ENCODE results near the gene DAB2IP.

DAB2IP gene

GRCh38 chr9:121825031-121825691, 173.7 kb downstream of the DAB2IP start:
- no peak overlapping the region for H3K4me3 ChIP-seq (ENCODE audit: low read depth, low read length)
- no peak for TF ChIP-seq CTCF (IDR thresholded peaks at IDR 0.05; ENCODE audit: low read depth, low read length)

- no peak overlapping the region for H3K4me3 ChIP-seq (ENCODE audit: low read depth, low read length)
- no peak for TF ChIP-seq CTCF (IDR thresholded peaks at IDR 0.05; ENCODE audit: low read depth, low read length)
Measured at GRCh38 chr9:121826711-121827110, 175.3 kb downstream of the DAB2IP start.

- TF ChIP-seq CTCF (IDR thresholded peaks at IDR 0.05; ENCODE audit: low read depth, low read length) = no peak
- H3K4me3 ChIP-seq (ENCODE audit: low read depth, low read length) = no peak overlapping the region
Measured at GRCh38 chr9:121827251-121827967, 176.0 kb downstream of the DAB2IP start.

- no peak overlapping the region for H3K4me3 ChIP-seq (ENCODE audit: low read depth, low read length)
- no peak for TF ChIP-seq CTCF (IDR thresholded peaks at IDR 0.05; ENCODE audit: low read depth, low read length)
Measured at GRCh38 chr9:121830441-121831140, 179.2 kb downstream of the DAB2IP start.

- no peak for TF ChIP-seq CTCF (IDR thresholded peaks at IDR 0.05; ENCODE audit: low read depth, low read length)
- H3K4me3 ChIP-seq (ENCODE audit: low read depth, low read length) = no peak overlapping the region
Measured at GRCh38 chr9:121831869-121832268, 180.4 kb downstream of the DAB2IP start.

- no peak overlapping the region for H3K4me3 ChIP-seq (ENCODE audit: low read depth, low read length)
- TF ChIP-seq CTCF (IDR thresholded peaks at IDR 0.05; ENCODE audit: low read depth, low read length) = no peak
Measured at GRCh38 chr9:121833061-121833460, 181.6 kb downstream of the DAB2IP start.

Data from WI38 (cell line).